ENCODE measurements around the gene F2RL2.
"Not testable (repeated sequence)": the region's sequence is repeated elsewhere in the genome, so short reads cannot be mapped to it uniquely, and the experiment has no call there.

Gene F2RL2

DNA sequence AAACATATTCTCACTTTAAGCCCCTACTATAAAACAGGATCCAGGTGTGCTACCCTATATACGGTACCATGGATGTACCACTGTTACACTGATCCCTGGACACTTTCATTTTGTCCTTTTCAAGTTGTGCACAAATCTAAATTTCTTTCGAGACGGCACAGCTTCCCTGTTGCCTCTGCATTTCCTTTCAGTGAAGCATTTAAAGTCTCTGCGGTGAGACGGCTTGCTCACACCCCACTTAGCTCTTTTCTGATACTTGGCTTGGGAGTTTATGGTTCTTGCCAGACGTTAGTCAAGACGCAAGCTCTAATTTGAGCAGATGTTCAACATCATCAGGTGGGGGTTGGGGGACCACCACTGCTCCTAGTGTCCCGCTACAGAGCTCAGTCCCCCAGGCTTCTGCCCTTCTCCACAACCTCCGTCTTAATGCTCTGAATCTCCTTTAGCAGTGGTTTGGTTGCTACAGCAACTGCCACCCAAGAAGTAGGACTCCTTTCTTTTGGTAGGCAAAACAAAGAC lies 15.8 kb downstream of the F2RL2 start:
- TF ChIP-seq GABPA (IDR thresholded peaks at IDR 0.05; ENCODE audit: low read depth), result no peak
- no peak for TF ChIP-seq SPI1 (IDR thresholded peaks at IDR 0.05; ENCODE audit: borderline replicate concordance, low read depth)
- TF ChIP-seq, protein P1, sequence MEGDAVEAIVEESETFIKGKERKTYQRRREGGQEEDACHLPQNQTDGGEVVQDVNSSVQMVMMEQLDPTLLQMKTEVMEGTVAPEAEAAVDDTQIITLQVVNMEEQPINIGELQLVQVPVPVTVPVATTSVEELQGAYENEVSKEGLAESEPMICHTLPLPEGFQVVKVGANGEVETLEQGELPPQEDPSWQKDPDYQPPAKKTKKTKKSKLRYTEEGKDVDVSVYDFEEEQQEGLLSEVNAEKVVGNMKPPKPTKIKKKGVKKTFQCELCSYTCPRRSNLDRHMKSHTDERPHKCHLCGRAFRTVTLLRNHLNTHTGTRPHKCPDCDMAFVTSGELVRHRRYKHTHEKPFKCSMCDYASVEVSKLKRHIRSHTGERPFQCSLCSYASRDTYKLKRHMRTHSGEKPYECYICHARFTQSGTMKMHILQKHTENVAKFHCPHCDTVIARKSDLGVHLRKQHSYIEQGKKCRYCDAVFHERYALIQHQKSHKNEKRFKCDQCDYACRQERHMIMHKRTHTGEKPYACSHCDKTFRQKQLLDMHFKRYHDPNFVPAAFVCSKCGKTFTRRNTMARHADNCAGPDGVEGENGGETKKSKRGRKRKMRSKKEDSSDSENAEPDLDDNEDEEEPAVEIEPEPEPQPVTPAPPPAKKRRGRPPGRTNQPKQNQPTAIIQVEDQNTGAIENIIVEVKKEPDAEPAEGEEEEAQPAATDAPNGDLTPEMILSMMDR (IDR thresholded peaks at IDR 0.05; ENCODE audit: insufficient read depth, low read length), result no peak
- H3K4me3 ChIP-seq (replicated peaks; ENCODE audit: insufficient read depth, low read length), result no peak overlapping the region
- H3K27me3 ChIP-seq (ENCODE audit: insufficient read depth, poor library complexity, severe bottlenecking), result no peaks in the 10 kb centered on the region
- H3K27ac ChIP-seq (replicated peaks), result no peak overlapping the region
- no peak for DNase-seq (ENCODE audit: low read depth in 1 of 2, low spot score in 1 of 2)

- no peak for DNase-seq (ENCODE audit: low read depth in 1 of 2, low spot score in 1 of 2)
- Histone ChIP-seq H3K27ac (replicated peaks) (no peak overlapping the region), H3K4me3 (replicated peaks; ENCODE audit: insufficient read depth, low read length) (no peak overlapping the region), H3K27me3 (ENCODE audit: insufficient read depth, poor library complexity, severe bottlenecking) (no peaks in the 10 kb centered on the region)
- TF ChIP-seq REST (IDR thresholded peaks at IDR 0.05; ENCODE audit: insufficient replicate concordance, low read depth) (no peak), GABPA (IDR thresholded peaks at IDR 0.05; ENCODE audit: low read depth) (no peak), SPI1 (IDR thresholded peaks at IDR 0.05; ENCODE audit: borderline replicate concordance, low read depth) (no peak), POLR2AphosphoS5 (IDR thresholded peaks at IDR 0.05; ENCODE audit: low read depth) (no peak)
- TF ChIP-seq, protein P1 (IDR thresholded peaks at IDR 0.05; ENCODE audit: insufficient read depth, low read length), result no peak
These were observed 16.5 kb downstream of the F2RL2 start for GRCh38 chr5:76606701-76607100.

DNA sequence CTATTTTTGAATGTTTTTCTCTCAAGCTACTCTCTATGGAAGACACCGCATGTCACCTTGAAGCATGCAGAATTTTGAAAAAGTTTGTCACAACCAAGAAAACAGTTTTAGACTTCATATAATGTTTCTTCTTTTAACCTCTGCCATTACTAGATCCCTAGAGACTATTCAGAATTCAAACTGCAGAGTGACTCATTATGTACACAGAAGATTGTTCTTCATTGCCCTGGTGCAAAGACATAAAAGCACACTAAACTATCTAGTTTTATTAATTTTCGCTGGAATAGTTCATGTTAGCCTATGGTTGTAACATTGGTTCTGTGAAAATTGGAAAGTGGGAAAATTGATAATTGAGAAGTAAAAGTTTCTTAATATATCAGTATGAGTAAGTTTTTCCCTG lies 18.4 kb downstream of the F2RL2 start:
- DNase-seq (ENCODE audit: low read depth in 1 of 2, low spot score in 1 of 2), result no peak
- H3K27me3 ChIP-seq (ENCODE audit: insufficient read depth, poor library complexity, severe bottlenecking), result no peaks in the 10 kb centered on the region
- H3K4me3 ChIP-seq (replicated peaks; ENCODE audit: insufficient read depth, low read length), result no peak overlapping the region
- TF ChIP-seq REST (IDR thresholded peaks at IDR 0.05; ENCODE audit: insufficient replicate concordance, low read depth) (no peak), GABPA (IDR thresholded peaks at IDR 0.05; ENCODE audit: low read depth) (no peak), SPI1 (IDR thresholded peaks at IDR 0.05; ENCODE audit: borderline replicate concordance, low read depth) (no peak), POLR2AphosphoS5 (IDR thresholded peaks at IDR 0.05; ENCODE audit: low read depth) (no peak)
- TF ChIP-seq, protein P1 (IDR thresholded peaks at IDR 0.05; ENCODE audit: insufficient read depth, low read length), result no peak
- no peak overlapping the region for H3K27ac ChIP-seq (replicated peaks)

GRCh38 chr5:76603991-76604390 lies 19.2 kb downstream of the F2RL2 start:
- not testable (repeated sequence) for H3K27me3 ChIP-seq (ENCODE audit: insufficient read depth, poor library complexity, severe bottlenecking); H3K4me3 ChIP-seq (replicated peaks; ENCODE audit: insufficient read depth, low read length); H3K27ac ChIP-seq (replicated peaks); DNase-seq (ENCODE audit: low read depth in 1 of 2, low spot score in 1 of 2)
